Effector memory CD8-positive, alpha-beta T cell (primary cell): ENCODE measurements around the gene CLUH.

Source experiments
- ATAC-seq: fragments of 150-1000 bp; cut with Tn5 transposase; replicated peaks from 2 replicates; pipeline ENCODE4 v1.10.0; 2021; ENCODE audit warnings: mild to moderate bottlenecking, moderate library complexity
- DNase-seq, 3 experiments: peaks; one replicate each; pipeline ENCODE4 v3.0.0; 2021
- H3K27ac Mint-ChIP-seq, 2 donors: one replicate each; pipeline ENCODE4 v1.8.0; 2022; ENCODE audit warnings: mild to moderate bottlenecking in 2 of 2, mixed read lengths in 2 of 2, moderate library complexity in 2 of 2
- H3K27me3 Mint-ChIP-seq, 2 donors: one replicate each; pipeline ENCODE4 v1.8.0; 2022; ENCODE audit warnings: mixed read lengths in 2 of 2
- H3K36me3 Mint-ChIP-seq: one replicate; pipeline ENCODE4 v1.8.0; 2022; ENCODE audit warnings: mild to moderate bottlenecking, moderate library complexity, mixed read lengths; ENCODE audit not compliant: insufficient read depth
- H3K4me1 Mint-ChIP-seq, 2 donors: one replicate each; pipeline ENCODE4 v1.8.0; 2022; ENCODE audit warnings: low read depth in 2 of 2, mixed read lengths in 2 of 2
- H3K4me3 Mint-ChIP-seq, 2 donors: one replicate each; pipeline ENCODE4 v1.8.0; 2022; ENCODE audit warnings: mild to moderate bottlenecking in 2 of 2, mixed read lengths in 2 of 2, moderate library complexity in 2 of 2
- H3K9me3 Mint-ChIP-seq, 2 donors: one replicate each; pipeline ENCODE4 v1.8.0; 2022; ENCODE audit warnings: mixed read lengths in 2 of 2

CLUH gene

GRCh38 chr17:2734939-2735338 is 23.4 kb upstream of the CLUH start:
- Mint-ChIP-seq H3K4me3 (no peak overlapping the region), H3K36me3 (peaks cover 13% of the 10 kb centered on the region), H3K27me3 (peaks cover 10 to 38% of the 10 kb centered on the region in 2 donors), H3K4me1 (no peaks in the 10 kb centered on the region), H3K27ac (no peak overlapping the region), H3K9me3 (no peaks in the 10 kb centered on the region)
- DNase-seq, result no peak
- ATAC-seq, result no peak

- peaks cover 10% of the 10 kb centered on the region for H3K36me3 Mint-ChIP-seq
- no peak overlapping the region for H3K4me3 Mint-ChIP-seq
- no peaks in the 10 kb centered on the region for H3K4me1 Mint-ChIP-seq
- no peaks in the 10 kb centered on the region for H3K9me3 Mint-ChIP-seq
- no peak for ATAC-seq
- peaks cover 16 to 53% of the 10 kb centered on the region in 2 donors for H3K27me3 Mint-ChIP-seq
- DNase-seq, result no peak
- H3K27ac Mint-ChIP-seq, result no peak overlapping the region
Measured at GRCh38 chr17:2731807-2732206, 20.2 kb upstream of the CLUH start.

GRCh38 chr17:2730764-2731353 is 19.3 kb upstream of the CLUH start:
- Mint-ChIP-seq H3K27me3 (peaks cover 16 to 58% of the 10 kb centered on the region in 2 donors), H3K27ac (no peak overlapping the region), H3K36me3 (peaks cover 10% of the 10 kb centered on the region), H3K4me1 (no peaks in the 10 kb centered on the region), H3K4me3 (no peak overlapping the region), H3K9me3 (no peaks in the 10 kb centered on the region)
- no peak for DNase-seq
- ATAC-seq, result no peak

- peak overlapping the region in 1 of 2 donors; percentile 31 for H3K4me3 Mint-ChIP-seq
- H3K27me3 Mint-ChIP-seq, result peaks cover 15 to 55% of the 10 kb centered on the region in 2 donors
- DNase-seq (no peak), ATAC-seq (peak; percentile 88)
- no peaks in the 10 kb centered on the region for H3K36me3 Mint-ChIP-seq
- H3K4me1 Mint-ChIP-seq, result peaks cover 0 to 5% of the 10 kb centered on the region in 2 donors
- H3K27ac Mint-ChIP-seq, result no peak overlapping the region
- no peaks in the 10 kb centered on the region for H3K9me3 Mint-ChIP-seq
Measured at GRCh38 chr17:2724784-2725164, 13.2 kb upstream of the CLUH start.

GRCh38 chr17:2723997-2724783 is 12.6 kb upstream of the CLUH start:
- ATAC-seq (peak; percentile 44), DNase-seq (no peak)
- H3K4me1 Mint-ChIP-seq, result peaks cover 0 to 5% of the 10 kb centered on the region in 2 donors
- H3K36me3 Mint-ChIP-seq, result no peaks in the 10 kb centered on the region
- H3K4me3 Mint-ChIP-seq, result peak overlapping the region; percentile 46 to 55
- no peak overlapping the region for H3K27ac Mint-ChIP-seq
- H3K9me3 Mint-ChIP-seq, result no peaks in the 10 kb centered on the region
- H3K27me3 Mint-ChIP-seq, result peaks cover 15 to 51% of the 10 kb centered on the region in 2 donors

GRCh38 chr17:2723505-2723996 is 12.0 kb upstream of the CLUH start:
- no peak overlapping the region for H3K27ac Mint-ChIP-seq
- no peak for DNase-seq

GRCh38 chr17:2722611-2723010 is 11.0 kb upstream of the CLUH start:
- Mint-ChIP-seq H3K9me3 (no peaks in the 10 kb centered on the region), H3K27me3 (peaks cover 15 to 50% of the 10 kb centered on the region in 2 donors), H3K4me1 (peaks cover 0 to 5% of the 10 kb centered on the region in 2 donors), H3K36me3 (no peaks in the 10 kb centered on the region), H3K4me3 (no peak overlapping the region), H3K27ac (no peak overlapping the region)
- DNase-seq, result no peak
- ATAC-seq, result no peak

More at GRCh38 chr17:2723505-2723996, 12.0 kb upstream of the CLUH start:
- peaks cover 0 to 5% of the 10 kb centered on the region in 2 donors for H3K4me1 Mint-ChIP-seq
- peaks cover 15 to 51% of the 10 kb centered on the region in 2 donors for H3K27me3 Mint-ChIP-seq
- H3K9me3 Mint-ChIP-seq, result no peaks in the 10 kb centered on the region
- H3K36me3 Mint-ChIP-seq, result no peaks in the 10 kb centered on the region
- no peak for ATAC-seq
- H3K4me3 Mint-ChIP-seq, result peak overlapping the region; percentile 46 to 55

- DNase-seq, result no peak
- H3K27ac Mint-ChIP-seq, result no peak overlapping the region
- no peaks in the 10 kb centered on the region for H3K9me3 Mint-ChIP-seq
- H3K4me3 Mint-ChIP-seq, result no peak overlapping the region
- ATAC-seq, result no peak
- H3K36me3 Mint-ChIP-seq, result no peaks in the 10 kb centered on the region
- H3K27me3 Mint-ChIP-seq, result peaks cover 9 to 40% of the 10 kb centered on the region in 2 donors
- peaks cover 0 to 5% of the 10 kb centered on the region in 2 donors for H3K4me1 Mint-ChIP-seq
Measured at GRCh38 chr17:2721603-2722002, 10.0 kb upstream of the CLUH start.

GRCh38 chr17:2719861-2720260 is 8.3 kb upstream of the CLUH start:
- Mint-ChIP-seq H3K4me1 (no peaks in the 10 kb centered on the region), H3K36me3 (no peaks in the 10 kb centered on the region), H3K4me3 (no peak overlapping the region), H3K27ac (no peak overlapping the region), H3K9me3 (no peaks in the 10 kb centered on the region), H3K27me3 (peaks cover 0 to 26% of the 10 kb centered on the region in 2 donors)
- DNase-seq (no peak), ATAC-seq (no peak)

- Mint-ChIP-seq H3K4me3 (no peak overlapping the region), H3K36me3 (no peaks in the 10 kb centered on the region)
Measured at GRCh38 chr17:2718150-2718938, 6.8 kb upstream of the CLUH start.

GRCh38 chr17:2716649-2717048 is 5.1 kb upstream of the CLUH start:
- DNase-seq, result no peak
- no peak overlapping the region for H3K4me3 Mint-ChIP-seq
- no peak for ATAC-seq
- peaks cover 0 to 5% of the 10 kb centered on the region in 2 donors for H3K27me3 Mint-ChIP-seq
- no peaks in the 10 kb centered on the region for H3K9me3 Mint-ChIP-seq
- H3K4me1 Mint-ChIP-seq, result peaks cover 6 to 8% of the 10 kb centered on the region in 2 donors
- no peak overlapping the region for H3K27ac Mint-ChIP-seq
- peaks cover 9% of the 10 kb centered on the region for H3K36me3 Mint-ChIP-seq

More at GRCh38 chr17:2718150-2718938, 6.8 kb upstream of the CLUH start:
- ATAC-seq (no peak), DNase-seq (no peak)
- H3K9me3 Mint-ChIP-seq, result no peaks in the 10 kb centered on the region
- no peak overlapping the region for H3K27ac Mint-ChIP-seq
- no peaks in the 10 kb centered on the region for H3K4me1 Mint-ChIP-seq
- H3K27me3 Mint-ChIP-seq, result peaks cover 0 to 21% of the 10 kb centered on the region in 2 donors

GRCh38 chr17:2713881-2714280 is 2.3 kb upstream of the CLUH start:
- DNase-seq (no peak), ATAC-seq (no peak)
- no peak overlapping the region for H3K4me3 Mint-ChIP-seq
- no peaks in the 10 kb centered on the region for H3K27me3 Mint-ChIP-seq
- H3K27ac Mint-ChIP-seq, result no peak overlapping the region
- H3K4me1 Mint-ChIP-seq, result peaks cover 25% of the 10 kb centered on the region in 2 donors
- H3K36me3 Mint-ChIP-seq, result peaks cover 27% of the 10 kb centered on the region
- no peaks in the 10 kb centered on the region for H3K9me3 Mint-ChIP-seq

GRCh38 chr17:2712300-2713043 is 908 bp upstream of the CLUH start:
- Mint-ChIP-seq H3K27me3 (no peaks in the 10 kb centered on the region), H3K4me3 (peak overlapping the region; percentile 79 to 91), H3K4me1 (peaks cover 31% of the 10 kb centered on the region in 2 donors), H3K36me3 (peaks cover 28% of the 10 kb centered on the region), H3K27ac (peak overlapping the region; percentile 67 to 80), H3K9me3 (no peaks in the 10 kb centered on the region)
- DNase-seq (no peak), ATAC-seq (no peak)
